Activated CD4-positive, alpha-beta T cell treated with anti-CD3 and anti-CD28 coated beads, Interleukin-2, amount 50 U/mL, for 48 hours (primary cell): ENCODE results near the gene IDH2.
A peak's percentile ranks its signal among the peaks of the same experiment; 100 is the strongest.
"Not testable (repeated sequence)": the region's sequence is repeated elsewhere in the genome, so short reads cannot be mapped to it uniquely, and the experiment has no call there.

Experiments
- DNase-seq, 2 experiments: peaks; one replicate each; pipeline ENCODE4 v3.0.0-alpha.2; 2020

IDH2 gene

DNA sequence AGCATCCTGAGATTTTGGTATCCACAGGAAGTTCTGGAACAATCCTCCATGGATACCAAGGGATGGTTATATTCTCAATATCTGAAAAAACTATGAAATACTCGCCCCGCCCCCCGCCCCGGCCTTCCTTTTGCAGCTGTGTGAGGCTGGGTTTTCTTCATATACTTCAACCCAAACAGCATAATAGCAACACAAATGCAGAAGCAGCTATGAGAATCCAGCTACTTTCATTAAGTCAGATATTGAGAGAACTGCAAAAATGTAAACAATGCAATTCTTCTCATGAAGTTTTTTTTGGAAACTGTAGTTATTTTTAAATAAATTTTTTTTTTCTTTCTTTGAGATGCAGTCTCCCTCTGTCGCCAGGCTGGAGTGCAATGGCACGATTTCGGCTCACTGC lies 10.9 kb upstream of the IDH2 start:
- no peak for DNase-seq

DNA sequence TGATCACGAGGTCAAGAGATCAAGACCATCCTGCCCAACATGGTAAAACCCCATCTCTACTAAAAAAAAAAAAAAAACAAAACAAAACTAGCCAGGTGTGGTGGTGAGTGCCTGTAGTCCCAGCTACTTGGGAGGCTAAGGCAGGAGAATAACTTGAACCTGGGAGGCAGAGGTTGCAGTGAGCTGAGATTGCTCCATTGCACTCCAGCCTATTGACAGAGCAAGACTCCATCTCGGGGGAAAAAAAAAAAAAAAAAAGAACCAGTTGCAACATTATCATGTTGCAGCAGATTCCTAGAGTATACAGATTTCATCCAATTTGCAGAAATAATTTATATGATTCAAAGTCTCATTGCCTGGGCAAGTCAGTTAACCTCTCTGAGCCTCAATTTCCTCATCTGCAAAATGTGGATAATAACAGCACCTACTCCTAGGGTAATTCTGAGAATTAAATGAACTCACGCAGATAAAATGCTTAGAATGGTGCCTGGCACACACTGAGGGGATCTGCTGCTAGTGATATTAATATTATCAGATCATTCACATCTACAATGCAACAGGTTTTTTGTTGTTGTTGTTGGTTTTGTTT lies 7.0 kb upstream of the IDH2 start:
- not testable (repeated sequence) for DNase-seq

DNA sequence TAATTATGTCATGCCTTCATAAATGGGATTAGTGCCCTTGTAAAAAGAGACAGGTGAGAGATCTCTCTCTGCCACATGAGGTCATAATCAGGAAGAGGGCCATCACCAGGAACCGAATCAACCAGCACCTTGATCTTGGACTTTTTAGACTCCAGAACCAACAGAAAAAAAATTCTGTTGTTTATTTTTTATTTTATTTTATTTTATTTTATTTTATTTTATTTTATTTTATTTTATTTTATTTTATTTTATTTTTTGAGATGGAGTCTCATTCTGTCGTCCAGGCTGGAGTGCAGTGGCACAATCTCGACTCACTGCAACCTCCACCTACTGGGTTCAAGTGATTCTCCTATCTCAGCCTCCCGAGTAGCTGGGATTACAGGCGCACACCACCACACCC lies 5.8 kb upstream of the IDH2 start:
- not testable (repeated sequence) for DNase-seq

DNA sequence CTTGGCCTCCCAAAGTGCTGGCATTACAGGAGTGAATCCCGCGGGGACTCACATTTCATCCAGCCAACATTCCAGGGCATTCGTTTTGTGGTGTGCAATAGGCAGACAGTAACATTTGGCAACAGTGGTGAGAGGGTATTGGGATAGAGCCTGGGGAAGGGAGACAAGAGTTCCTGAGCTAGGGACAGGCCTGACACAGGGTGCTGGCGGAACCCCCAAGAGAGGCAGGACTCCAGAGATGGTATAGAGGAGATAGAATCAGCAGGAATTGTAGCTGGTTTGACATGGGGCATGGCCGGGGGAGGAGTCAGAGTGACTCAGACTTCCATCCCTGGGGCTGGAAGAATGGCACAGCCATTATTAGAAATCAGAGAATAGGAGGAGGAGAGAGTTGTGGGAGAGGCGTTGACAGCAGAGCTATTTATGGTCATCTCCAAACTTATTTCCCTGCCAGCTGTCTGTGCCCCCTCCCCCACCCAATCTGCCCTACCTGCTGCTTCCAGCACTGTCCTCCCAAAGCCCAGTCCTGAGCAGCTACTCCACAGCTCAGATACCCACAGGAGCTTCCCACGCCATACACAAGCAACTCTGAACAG lies 4.4 kb upstream of the IDH2 start:
- DNase-seq, result no peak

DNA sequence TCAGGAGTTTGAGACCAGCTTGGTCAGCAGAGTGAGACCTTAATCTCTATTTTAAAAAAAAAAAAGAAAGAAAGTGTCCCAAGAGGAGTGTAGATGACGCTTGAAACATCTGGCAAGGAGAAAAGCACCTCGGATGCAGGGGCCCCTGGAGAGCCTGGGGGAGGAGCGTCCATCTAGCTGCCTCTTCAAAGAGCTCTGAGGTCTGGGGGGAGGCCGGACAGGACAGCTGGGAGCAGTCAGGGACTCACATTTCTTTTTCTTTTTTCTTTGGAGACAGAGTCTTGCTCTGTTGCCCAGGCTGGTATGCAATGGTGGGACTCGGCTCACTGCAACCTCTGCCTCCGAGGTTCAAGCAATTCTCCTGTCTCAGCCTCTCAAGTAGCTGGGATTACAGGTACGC lies 3.3 kb upstream of the IDH2 start:
- no peak for DNase-seq

DNA sequence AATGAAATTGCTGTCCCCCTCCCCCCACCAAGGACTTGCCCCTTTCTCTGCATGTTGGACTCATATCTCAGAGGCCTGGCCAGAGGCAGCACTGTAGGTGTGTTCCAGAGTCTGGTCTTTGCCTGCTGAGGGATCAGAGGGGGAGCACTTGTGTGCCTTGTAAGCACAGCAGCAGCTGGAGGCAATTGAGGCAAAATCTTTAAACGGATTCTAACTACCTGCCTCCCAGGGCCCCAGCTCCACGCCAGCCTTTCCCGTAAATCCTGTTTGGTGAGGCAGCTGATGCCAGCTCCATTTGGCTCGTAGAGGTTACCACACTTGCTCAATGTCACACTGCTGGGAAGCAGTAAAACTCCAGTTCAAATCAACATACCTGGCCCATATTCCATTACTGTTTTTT lies 2.3 kb upstream of the IDH2 start:
- no peak for DNase-seq

DNA sequence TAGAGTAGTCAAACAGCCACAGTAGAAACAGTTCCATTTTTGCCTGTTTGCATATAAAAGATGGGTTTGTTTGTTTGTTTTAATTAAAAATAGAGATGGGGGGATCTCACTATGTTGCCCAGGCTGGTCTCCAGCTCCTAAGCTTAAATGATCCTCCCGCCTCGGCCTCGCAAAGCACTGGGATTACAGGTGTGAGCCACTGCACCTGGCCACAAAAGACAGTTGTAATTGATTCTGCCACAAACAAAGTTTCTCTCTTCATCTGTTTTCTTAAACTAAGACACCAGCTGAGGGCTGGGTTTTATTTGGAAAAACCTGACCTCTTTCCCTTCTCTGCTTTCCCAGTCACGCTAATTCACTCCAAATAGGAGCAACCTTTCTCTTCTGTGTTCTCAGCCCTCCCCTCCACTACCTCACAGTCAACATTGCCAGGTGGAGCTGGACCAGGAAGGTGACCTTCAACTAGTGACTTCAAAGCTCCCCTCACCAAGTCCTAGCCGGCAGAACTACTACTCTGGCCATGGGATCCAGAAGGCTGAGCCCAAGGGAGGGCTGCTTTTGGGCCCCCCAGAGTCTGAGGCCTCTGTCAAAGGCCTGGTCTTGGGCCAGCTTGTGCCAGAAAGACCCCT lies 1.5 kb upstream of the IDH2 start:
- DNase-seq, result no peak

DNA sequence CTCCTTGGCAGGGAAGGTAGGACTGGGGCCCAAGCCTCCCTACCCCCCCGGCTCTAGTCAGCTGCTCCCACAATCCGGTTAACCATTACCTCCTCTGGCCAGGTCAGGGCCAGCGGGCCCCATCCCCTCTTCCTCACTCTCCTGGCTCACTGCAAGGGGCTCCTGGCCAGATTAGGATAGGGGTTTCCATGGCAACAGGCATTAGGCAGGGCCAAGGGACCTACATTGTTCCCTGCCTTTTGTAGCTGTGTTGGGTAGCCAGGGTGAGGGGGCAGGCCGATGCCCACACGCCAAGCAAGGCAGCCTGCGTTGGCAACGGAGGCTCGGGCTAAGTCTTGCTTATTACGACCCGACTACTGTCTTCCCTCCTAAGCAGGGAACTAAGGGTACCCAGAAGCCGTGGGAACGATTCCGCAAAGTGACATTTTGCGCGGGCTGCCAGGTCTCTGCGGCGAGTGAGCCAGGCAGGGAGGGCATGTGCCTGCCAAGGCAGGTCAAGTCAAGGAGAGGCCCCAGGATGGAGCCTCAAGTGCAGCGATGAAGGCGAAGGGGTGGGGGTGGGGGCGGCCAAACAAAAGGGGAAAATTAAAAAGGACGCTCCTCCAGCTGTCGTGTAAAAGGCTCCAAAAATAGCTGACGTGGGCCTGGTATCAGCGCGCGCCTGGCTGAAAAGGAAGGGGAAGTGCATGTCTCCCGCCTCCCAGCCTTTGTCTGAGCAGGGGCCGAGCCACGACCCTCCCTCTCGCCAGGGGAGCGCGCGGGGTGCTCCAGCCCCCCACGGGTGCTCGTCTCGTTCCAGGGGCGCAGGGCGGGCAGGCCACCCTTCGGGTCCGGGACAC lies 919 bp downstream of the IDH2 start:
- DNase-seq, result peak; percentile 44 to 49

DNA sequence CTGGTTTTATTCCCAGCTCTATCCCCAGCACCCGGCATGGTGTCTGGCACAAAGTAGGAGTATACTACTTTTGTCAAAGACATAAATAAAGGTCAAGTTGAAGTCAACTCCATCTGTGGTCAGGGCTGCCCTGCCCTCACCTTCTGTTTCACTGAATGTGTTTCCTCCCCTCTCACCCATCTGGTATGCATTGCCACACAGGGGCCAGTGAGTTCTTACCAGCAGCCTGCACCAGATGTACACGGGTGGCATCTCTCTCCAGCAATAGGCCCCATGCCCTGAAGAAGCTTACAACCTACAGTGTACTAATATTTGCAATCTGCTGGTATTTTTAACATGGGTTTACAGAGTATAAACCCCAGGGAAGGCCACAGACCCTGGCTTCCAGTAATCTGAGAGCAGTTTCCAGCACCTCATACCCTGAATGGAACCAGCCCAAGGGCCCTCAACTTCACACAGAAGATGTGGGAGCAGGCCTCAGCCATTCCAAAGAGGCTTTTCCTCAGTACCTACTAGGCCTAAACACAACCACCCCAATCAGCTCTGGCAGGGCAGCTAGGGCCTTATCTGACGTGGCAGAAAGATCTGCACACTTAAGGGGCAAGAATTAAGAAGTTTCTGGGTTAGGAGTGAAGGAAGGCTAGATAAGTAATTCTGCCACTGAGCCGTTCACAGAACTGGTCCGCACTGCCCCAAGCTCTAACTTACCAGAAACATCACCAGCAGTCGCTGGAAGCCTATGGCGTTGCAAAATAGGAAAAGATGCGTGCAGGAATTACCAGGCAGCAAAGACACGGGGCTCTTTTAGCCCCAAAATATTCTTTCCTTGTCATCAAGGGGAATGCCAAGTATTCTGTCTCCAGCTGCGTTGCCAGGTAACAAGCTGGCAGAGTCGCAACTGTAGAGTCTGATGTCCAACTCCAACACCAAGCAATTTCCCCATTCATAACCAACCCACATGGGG lies 2.1 kb downstream of the IDH2 start:
- peak in 1 of 2 experiments; percentile 24 for DNase-seq

DNA sequence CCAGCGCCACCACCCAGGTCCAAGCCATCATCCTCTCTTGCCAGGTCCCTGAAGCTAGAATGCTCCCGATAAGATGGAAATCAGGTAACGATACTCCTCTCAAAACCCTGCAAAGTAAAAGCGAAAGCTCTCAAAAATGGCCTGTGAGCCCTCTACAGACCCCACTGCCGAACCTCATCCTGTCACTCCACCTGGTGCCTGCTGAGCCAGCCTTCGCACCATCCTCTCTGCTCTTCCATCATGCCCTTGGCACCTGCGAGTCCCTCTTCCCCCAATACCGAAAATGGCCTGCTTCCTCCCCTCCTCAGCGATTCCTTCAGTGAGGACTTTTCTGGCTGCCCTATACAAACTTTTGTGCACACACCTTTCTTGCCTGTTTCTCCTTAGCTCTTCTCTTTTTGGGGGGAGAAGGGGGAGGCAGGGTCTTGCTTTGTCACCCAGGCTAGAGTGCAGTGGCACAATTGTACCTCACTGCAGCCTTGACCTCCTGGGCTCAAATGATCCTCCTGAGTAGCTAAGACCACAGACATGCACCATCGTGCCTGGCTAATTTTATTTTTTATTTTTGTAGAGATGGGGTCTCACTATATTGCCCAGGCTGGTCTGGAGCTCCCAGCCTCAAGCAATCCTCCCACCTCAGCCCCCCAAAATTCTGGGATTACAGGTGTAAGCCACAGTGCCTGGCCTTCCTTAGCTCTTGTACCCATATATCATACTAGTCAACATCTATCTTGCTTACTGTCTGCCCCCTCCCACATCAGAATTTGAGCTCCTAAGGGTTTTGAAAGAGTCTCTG lies 3.0 kb downstream of the IDH2 start:
- no peak for DNase-seq

DNA sequence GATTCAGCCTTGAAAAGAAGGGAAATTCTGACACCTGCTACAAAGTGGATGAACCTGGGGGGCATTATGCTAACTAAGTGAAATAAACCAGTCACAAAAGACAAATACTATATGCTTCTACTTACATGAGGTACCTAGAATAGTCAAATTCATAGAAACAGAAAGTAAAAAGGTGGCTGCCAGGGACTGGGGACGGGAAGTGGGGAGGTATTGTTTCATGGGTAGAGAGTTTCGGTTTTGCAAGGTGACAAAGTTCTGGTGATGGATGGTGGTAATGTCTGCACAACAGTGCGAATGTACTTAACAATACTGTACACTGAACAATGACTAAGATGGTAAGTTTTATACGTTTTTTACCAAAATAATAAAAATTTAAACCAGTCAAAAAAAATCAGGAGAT lies 4.8 kb downstream of the IDH2 start:
- peak; percentile 51 to 64 for DNase-seq

DNA sequence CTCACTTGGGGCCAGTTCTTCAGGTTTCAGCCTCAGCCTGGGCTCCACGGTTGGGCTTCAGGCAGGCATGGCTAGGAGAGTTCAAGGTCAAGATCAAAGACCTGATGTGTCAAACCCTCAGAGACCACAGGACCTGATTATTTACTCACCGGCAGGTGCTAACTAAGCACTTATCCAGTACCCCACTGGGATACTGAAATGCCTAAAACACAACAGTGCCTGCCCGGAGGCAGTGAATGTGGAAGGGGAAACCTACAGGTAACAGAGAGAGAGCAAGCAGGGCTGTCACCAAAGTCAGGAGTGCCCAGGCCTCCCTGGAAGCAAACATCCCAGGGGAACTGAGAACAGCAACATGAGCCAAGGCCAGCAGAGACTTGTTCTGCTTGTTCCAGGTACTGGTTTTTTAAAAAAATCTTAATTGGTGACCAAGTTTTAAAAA lies 6.7 kb downstream of the IDH2 start:
- DNase-seq, result peak in 1 of 2 experiments; percentile 34

DNA sequence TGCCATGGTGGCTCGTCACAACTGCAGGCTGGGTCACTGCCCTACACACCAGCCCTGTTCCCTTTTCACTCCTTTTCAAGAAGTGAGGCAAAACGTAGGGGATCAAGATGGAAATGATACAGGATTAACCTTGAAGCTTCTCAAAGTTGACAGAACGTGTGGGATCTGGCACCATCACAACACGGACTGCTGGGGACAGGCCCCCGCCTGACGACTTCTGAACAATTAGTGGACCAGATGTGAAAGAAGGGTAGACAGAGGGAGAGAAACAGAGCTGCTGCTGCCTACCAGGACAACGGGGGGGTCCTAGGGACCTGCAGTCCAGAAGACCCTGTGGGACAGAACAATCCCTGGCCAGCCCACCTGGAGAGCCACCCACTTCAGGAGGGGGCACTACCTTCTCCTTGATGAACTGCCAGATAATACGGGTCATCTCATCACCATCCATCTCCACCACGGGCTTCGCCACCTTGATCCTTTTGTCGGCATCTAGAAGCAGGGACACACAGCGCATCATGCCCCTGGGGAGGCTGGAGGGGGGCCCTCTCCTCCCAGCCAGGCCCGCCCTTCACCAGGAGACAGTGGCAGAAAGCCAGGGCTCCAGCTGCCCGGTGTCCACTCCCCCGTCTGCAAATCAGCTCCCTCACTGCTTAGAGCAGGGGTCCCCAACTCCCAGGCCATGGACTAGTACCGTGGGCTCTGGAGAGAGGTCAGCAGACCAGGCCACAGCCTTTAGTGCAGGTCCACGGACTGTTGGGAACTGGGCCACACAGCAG lies 10.9 kb downstream of the IDH2 start:
- no peak for DNase-seq

DNA sequence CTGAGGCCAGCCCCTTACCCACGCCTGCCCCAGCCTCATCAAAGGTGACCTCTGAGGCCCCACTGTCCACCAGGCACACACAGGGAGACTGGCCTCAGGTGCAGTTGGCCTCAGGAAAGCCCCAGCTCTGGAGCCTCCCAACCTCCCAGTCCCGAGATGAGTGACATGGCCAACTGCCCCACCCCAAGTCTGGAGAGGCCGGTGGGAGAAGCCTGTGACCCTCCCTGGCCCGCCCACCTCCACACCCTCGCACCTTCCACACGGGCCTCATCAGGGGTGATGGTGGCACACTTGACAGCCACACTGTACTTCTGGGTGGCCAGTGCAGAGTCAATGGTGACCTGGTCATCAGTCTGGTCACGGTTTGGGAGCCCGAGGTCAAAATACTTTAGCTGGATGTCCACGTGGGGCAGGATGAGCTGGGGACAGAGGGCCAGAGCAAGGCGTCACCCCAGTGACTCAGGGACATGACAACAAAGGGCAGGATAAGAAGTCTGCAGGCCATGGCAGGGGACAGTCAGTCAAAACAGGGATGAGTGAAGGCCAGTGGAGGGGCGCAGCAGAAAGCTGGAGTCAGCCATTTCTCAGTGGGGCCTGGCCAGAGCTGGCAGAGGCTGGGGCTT lies 11.9 kb downstream of the IDH2 start:
- no peak for DNase-seq

DNA sequence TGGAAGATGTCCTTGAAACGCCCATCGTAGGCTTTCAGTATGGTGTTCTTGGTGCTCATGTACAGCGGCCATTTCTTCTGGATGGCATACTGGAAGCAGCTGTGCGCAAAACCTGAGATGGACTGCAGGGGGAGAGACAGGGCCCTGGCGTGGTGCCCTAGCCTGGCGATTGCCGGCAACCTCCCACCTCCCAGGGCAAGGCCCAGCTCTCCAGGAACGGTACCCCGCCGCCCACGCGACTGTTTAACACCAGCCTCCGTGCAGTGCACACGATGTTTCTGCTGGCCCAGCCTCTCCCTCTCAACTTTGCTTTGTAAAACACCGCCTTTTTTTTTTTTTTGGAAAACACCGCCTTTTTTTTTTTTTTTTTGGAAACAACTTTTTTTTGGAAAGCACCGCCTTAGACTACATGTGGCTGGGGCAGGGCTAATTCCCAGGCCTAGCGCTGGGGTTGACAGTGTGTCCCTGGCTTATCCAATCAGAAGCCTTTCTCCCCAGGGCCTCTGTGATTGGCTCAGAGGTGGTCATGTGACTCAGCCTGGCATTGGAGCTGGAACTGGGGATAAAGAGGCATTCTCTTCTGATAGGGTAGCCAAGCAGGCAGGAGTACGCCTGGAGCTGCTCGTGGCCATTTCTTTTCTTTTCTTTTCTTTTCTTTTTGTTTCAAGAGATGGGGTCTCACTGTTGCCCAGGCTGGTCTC lies 14.7 kb downstream of the IDH2 start:
- DNase-seq, result peak; percentile 42 to 55

DNA sequence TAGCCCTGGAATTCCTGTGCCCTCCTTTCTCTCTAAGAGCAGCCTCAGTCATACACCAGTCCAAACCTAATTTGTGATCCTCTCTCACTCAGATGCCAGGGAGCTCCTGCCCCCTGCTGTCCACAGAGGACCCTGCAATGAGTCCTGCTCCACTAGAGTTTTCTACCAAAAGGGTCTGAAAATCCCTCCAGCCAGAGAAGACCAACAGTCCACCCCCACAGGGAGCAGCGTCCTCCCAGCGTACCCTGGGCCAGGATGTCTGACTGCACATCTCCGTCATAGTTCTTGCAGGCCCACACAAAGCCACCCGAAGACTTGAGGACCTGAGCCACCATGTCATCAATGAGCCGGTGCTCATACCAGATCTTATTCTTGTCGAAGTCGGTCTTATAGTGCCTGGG lies 15.4 kb downstream of the IDH2 start:
- DNase-seq, result peak; percentile 63 to 68

DNA sequence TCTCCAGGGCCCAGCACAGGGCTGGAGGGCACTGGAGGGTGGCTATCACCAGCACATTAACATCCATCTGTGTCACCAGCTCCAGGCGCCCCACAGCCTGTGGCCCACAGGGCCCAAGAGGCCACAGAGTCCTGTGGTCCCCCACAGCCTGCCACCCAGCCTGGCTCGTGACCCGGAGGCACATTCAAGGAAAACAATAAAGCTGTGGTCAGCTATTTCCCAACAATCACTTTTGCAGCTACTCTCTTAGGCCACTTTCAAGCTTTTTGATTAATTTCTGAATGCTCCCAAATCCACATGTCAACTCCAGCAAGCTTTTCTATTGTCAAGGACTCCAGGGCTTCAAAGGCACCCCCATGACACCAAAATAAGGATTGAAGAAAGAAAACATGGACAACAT lies 16.7 kb downstream of the IDH2 start:
- no peak for DNase-seq

DNA sequence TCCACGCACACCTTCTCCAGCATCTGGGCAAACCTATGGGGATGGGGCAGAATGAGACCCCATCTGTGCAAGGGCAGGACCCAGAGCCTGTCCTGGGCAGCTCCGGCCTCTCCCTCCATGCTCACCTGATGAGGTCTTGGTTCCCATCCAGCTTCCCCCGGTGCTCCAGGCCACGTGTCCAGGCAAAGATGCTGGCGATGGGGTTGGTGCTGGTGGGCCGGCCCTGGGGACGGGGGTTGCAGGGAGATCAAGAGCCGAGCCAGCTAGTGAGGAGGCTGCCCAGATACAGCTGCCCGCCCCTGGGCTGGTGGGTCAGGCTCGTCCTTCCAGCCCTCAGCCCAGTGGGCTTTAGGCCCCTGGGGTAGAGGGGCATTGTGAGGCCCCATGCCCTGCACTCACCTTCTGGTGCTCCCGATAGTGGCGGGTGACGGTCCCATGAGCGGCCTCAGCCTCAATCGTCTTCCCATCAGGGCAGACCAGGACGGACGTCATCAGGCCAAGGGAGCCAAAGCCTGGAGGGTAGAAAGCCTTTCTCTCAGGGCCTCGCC lies 17.3 kb downstream of the IDH2 start:
- no peak for DNase-seq

DNA sequence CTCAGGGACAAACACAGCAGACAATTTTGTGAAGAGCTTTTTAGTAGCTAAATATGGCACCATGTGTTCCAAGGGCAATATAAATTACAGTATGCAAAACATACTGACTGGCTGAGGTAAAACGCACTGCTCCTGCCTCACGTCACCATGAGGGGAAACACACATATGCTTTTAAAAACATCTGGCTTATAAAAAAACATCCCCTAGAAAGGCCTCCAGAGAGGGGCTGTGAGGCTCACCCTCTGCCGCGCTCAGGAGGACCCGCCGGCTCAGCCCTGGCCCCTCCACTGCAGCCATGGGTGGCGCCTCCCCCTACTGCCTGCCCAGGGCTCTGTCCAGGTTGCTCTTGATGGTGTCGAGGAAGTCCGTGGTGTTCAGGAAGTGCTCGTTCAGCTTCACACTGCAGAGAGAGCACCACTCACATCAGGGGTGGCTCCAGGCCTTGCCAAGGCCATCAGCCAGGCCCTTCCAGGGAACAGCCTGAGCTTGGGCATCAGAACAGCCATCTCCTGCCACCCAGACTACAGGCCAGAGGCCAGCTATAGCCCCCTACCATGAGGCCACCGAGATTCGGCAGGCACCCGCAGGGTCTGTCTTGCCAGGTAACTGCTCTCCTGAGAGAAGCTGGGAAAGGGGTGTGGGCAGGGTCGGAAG lies 18.2 kb downstream of the IDH2 start:
- DNase-seq, result no peak
